ENCODE measurements around the gene PLXNA2.

DNA sequence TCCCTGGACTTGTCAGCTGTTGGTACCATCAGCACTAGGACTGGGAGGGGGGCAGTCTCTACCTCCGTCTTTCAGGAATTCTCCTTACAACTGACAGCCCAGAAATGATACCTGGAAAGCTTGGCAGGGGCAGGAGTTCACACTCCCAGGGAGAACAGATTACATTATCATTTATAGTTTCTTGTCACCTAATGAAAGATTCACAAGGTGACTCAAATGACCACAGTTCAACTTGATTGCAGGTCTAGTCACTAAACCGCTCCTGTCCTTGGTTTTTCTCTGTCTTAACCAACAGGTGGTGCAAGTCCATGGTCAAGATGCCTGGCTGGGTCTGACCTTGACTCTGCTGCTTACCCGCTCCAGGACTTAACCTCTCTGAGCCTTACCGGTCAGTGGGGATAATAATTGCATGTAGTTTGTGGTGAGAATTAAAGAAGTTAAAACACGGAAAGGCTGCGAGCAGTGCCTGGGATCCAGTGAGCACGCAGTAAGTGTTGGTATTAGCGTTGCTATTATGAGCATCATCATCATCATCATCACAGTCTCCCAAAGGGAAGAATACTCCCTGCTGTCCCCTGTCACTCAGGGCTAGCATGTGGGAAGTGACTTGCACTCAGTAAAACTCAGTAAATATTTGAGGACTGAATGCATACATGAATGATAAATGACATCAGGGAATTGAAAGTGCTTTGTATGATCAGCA, 207.9 kb downstream of the PLXNA2 start:
- TF ChIP-seq POLR2AphosphoS5 (IDR thresholded peaks at IDR 0.05; ENCODE audit: low read depth, low read length), result no peak
- no peak for TF ChIP-seq TAF1 (IDR thresholded peaks at IDR 0.05; ENCODE audit: borderline replicate concordance, insufficient read depth, low read length)
- TF ChIP-seq SIN3A (IDR thresholded peaks at IDR 0.05; ENCODE audit: borderline replicate concordance, insufficient read depth, low read length), result no peak
- TF ChIP-seq, protein P1, sequence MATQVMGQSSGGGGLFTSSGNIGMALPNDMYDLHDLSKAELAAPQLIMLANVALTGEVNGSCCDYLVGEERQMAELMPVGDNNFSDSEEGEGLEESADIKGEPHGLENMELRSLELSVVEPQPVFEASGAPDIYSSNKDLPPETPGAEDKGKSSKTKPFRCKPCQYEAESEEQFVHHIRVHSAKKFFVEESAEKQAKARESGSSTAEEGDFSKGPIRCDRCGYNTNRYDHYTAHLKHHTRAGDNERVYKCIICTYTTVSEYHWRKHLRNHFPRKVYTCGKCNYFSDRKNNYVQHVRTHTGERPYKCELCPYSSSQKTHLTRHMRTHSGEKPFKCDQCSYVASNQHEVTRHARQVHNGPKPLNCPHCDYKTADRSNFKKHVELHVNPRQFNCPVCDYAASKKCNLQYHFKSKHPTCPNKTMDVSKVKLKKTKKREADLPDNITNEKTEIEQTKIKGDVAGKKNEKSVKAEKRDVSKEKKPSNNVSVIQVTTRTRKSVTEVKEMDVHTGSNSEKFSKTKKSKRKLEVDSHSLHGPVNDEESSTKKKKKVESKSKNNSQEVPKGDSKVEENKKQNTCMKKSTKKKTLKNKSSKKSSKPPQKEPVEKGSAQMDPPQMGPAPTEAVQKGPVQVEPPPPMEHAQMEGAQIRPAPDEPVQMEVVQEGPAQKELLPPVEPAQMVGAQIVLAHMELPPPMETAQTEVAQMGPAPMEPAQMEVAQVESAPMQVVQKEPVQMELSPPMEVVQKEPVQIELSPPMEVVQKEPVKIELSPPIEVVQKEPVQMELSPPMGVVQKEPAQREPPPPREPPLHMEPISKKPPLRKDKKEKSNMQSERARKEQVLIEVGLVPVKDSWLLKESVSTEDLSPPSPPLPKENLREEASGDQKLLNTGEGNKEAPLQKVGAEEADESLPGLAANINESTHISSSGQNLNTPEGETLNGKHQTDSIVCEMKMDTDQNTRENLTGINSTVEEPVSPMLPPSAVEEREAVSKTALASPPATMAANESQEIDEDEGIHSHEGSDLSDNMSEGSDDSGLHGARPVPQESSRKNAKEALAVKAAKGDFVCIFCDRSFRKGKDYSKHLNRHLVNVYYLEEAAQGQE (IDR thresholded peaks at IDR 0.05; ENCODE audit: insufficient read depth in 1 of 2, low read depth in 2 of 2, low read length in 2 of 2), result no peak
